GM18907 (cell line): ENCODE data around the gene S100A7A.

ENCODE experiments used
- ATAC-seq: cut with Tn5 transposase; IDR thresholded peaks from one replicate; pipeline ENCODE4 v1.9.1; 2021; ENCODE audit warnings: mild to moderate bottlenecking, moderate library complexity; ENCODE audit not compliant: unreplicated experiment

S100A7A gene

DNA sequence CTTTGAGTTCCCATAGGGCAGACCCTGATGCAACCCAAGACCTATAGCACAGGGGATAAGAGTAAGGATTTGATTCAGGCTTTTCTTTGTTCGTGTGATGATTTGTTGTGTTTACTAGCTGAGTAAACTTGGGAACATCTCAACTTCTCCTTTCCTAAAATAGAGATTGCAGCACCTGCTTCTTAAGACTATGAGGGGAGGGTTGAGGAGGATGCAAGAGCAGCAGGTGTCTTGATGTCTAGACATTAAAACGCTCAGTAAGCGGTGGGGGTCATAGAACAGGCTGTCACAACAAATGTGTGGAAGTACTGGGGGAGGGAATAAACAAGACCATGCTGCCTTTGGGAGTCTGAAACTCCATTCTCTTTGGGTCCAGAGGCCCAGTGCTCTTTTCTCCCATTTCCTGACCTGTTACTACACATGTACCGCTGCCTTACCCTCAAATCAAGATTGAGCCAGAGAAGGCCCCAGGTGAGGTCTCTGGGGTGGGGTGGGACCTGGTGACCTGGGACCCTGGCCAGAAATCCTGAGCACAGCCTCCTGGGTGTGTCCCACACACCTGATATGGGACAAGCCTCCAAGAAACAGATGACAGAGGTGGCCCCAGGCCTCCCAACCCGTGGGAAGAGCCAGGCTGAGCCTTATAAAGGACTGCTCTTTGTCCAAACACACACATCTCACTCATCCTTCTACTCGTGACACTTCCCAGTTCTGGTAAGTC lies at the start of gene S100A7A:
Gene S100A7A (plus strand): TSS at position 671 of the 721 bp plus-strand sequence. CDS start 1,563 bp downstream, outside the sequence.
- no peak for ATAC-seq

DNA sequence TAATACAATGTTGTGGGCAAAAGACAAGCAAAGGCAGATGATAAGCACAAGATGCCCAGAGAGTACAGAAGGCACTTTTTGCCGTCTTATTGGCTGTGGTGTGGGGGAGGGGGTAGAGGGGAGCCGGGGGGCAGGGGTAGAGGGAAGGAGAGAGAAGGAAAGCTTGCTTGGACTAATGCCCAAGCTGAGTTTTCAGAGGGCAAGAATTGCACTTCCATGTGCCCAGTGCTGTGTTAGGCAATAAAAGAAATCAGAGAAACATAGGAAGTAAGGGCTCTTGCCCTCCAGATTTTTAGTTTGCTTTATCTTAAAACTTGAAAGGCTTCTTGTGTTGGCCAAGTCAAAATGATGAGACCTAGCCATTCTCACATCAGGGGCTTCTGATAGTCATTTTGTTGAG lies 49.2 kb upstream of the S100A7A start:
- ATAC-seq, result no peak

DNA sequence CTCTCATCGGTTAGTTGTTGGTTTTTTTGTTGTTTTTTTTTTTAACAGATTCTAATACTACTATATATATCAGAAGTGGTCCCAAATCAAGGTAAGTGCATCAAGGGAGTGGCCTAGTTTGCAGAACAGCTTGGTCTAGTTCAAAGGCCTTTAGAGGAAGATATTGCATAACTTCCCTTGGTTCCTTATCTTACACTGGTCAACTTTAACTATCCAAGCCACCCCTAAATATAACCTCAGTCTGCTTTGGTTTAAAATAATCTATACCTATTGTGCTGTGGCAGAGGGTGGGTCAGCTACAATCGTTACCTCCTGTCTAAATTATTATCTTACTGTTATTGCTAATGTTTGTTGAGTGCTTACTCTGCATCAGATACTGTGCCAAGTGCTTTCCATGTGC lies 47.8 kb upstream of the S100A7A start:
- no peak for ATAC-seq

DNA sequence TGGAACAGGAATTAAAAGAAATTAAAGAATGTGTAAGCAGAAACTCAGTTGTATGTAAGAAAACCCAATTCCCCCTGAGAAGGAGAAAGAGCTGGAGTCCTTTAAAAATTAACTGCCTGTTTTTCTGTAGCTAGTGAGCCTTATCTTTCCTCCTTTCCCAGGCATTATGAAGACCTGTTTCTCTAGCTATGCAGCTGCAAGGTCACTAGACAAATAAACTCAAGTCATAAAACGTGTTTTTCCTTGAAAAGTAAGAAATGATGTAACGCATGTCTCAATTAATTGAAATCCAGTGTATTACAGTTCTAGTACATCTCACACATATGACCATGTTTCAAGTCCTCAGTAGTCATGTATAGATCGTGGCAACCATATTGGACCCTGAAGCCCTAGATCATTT lies 46.2 kb upstream of the S100A7A start:
- no peak for ATAC-seq

DNA sequence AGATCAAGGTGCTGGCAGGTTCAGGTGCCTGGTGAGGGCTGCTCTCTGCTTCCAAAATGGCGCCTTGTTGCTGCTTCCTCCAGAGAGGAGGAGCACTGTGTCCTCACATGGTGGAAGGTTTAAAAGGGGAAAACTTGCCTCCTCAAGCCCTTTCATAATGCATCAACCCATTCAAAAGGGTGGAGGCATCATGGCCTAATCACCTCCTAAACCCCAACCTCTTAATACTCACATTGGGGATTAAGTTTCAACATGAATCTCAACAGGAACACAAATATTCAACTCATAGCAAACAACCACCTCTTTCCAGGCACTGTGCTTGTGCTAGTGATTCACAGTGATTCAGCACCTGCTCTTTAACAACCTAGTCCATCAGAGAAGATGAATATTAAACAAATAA lies 45.1 kb upstream of the S100A7A start:
- ATAC-seq, result no peak

DNA sequence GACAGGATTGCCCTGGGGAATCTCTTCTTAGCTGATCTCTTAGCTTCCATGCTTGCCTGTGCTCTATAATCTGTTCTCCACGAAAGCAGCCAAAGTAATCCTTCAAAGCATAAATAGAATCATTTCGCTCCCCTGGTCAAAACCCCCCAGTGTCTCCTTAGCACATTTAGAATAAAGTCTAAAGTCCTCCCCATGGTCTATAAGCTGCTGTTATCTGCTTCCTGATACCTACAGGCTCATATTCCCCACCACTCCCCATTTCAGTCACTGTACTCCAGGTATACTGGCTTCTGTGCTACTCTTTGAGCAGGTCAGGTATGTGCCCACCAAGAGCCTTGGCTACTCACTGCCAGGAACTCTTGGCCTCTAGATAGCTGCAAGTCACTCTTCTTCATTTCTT lies 43.7 kb upstream of the S100A7A start:
- ATAC-seq, result no peak

DNA sequence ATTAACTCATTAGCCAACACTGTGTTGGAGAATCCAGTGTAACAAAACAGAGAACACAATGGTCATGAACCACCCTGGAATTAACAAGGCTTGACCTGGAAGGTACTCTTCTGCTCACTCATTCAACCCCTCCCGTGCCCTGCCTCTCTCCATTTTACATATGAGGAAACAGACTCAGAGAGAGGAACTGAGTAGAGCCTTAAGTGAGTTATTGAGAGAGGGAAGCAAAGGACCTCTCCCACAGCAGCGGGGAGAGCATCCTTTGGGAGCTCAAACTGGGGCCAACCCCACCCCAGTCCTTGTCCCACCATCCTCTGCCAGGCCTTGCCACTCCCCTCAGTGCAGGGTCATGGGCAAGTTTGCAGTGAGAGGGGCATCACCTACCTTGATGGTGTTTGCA lies 42.2 kb upstream of the S100A7A start:
- no peak for ATAC-seq

DNA sequence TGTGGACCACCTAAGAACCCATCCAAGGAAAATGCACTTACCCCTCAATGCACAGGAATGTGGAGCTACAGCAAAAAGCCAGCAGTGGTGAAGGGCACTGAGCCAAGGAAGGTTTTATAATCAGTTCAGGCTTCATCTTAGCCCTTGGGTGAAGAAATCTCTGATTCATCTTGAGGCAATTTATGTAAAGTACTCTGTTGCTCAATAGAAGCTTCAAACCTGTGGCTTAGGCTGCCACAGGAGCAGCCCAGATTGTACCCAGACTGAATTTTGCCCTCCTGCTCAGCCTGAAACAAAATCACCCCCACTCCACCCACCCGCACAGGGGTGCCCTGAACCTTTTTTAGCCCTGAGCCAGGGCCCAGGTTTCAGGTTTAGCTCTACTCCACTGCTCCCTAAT lies 40.8 kb upstream of the S100A7A start, which contains the start of gene S100A12:
Gene S100A12 (minus strand): TSS at position 111 of the 400 bp plus-strand sequence. CDS start 1,029 bp downstream, outside the sequence.
- no peak for ATAC-seq

DNA sequence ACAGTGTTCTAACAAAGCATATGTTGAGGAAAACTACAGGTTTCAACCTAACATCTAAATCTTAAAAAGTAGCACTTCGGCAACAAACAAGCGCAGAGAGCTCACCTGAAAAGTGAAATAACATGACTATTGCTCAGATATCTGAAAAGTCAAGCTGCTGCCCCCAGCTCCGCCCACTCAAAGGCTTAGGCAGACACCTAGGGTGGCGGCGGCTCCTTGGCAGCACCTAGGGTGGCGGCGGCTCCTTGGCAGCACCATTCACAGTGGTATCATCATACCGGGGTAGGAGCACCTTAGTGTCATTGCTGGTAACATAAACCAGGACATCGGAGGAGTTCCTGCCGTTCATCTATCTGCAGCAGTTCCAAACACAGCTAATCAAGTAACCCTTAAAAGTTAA lies 36.7 kb upstream of the S100A7A start:
- ATAC-seq, result no peak

DNA sequence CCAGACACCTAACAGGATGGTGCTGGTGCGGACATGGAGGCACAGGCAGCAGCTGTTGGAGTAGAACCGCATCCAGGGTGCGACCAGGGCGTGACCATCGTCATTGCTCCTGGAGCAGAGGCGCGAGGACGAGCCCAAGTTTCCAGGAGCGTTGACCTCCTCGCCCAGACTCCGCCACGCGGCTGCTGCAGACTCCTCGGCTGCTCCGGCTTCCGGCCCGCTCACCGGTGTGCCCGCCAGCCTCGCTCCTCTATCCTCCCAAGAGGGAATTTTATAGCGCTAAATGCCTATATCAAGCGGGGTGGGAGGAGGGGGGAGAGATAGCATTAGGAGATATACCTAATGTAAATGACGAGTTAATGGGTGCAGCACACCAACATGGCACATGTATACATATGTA lies 35.6 kb upstream of the S100A7A start:
- no peak for ATAC-seq

DNA sequence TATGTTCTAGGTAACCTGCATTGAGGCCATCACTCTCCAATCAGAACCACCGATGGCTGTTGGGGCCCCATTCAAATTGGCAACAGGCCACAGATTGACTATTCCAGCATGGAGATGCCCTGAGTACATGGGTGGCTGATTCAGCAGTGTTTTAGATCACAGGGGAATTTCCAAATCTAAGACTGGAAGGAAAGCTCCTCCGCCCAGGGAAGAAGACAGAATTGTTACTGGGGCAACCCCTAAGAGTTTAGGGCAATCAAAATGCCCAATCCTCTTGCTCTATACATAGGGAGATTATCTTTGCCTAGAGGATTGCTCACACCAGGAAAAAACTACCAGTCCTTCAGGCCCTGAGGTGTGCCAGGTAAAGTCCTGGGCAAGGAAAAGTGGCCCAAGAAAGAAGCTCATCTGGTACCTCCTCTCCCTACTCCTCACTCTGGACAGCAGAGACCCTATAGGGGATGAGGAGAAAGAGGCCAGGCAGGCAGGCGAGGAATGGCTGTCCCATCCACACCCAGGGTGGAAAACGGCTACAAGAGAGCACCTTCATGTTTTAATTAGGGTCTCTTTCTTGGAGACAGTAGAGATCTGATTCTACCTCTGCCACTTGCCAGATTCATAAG lies 31.3 kb upstream of the S100A7A start:
- no peak for ATAC-seq

DNA sequence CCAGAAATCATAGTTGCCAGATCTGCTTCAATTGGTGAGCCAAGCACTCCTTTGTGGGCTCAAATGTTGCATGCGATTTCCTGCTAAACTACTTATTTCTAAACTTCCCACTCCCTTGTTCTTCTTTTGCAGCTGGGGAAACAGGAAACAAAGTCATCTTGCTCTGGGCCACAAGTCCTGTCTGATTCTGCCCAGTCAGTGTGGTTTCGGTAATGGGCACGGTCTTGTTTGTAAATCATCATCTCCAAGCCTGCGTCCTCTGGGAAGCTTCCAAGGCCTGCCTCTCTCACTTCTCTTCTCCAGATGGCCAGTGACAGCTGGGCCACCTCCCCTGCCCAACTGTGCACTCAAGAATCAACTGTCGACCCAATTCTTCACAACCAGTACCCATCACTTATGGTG lies 29.8 kb upstream of the S100A7A start:
- no peak for ATAC-seq

DNA sequence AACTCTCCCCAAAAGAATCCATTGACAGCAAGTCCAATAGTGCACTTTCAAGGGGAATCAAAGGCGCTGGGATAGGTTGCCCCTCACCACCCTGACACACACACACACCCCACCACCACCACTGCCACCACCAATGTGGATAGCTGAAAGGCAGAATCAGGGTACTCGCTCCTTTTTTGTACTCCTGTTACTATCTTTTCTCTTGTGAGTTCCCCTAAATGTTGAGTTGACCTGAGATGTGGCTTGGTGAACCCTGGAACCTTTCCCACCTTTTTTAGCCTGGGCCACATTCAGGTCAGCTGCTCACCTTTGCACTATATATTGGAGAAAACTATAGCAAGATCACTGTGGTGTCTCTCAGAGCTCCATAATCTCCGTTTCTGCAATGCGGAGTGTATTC lies 29.3 kb upstream of the S100A7A start:
- ATAC-seq, result no peak

DNA sequence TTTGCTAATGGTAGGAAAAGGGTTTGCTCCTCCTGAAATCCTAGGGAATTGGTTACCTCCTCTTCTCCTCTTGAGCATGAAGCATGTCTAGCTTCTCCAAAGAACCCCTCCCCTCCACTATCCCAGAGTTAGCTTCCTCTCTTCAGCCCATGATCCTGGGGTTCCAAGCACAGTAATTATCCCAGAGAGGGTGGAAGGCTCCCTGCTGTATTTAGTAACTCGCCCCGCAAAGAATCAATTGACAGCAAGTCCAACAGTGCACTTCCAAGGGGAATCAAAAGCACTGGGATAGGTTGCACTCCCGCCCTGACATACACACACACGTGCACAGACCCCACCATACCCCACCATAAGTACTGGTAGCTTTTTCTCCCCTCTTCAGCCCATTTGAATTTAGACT lies 28.5 kb upstream of the S100A7A start:
- ATAC-seq, result no peak

DNA sequence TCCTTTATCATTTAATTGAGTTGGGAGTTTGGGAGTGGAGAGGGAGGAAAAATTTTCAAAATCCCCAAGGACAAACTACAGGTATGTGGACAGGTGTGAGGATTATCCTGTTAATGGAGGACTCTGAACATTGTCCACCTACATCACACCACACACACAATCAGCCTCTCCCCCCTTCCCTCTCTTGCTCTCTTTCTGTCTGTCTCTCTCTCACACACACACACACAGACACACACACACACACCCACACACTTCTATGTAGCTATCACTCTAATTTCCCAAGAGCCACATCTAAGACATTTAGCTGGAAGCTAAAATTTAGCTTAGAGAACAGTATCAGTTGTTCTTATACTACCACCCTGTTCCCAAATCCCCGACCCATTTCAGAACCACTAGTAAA lies 26.9 kb upstream of the S100A7A start:
- no peak for ATAC-seq

DNA sequence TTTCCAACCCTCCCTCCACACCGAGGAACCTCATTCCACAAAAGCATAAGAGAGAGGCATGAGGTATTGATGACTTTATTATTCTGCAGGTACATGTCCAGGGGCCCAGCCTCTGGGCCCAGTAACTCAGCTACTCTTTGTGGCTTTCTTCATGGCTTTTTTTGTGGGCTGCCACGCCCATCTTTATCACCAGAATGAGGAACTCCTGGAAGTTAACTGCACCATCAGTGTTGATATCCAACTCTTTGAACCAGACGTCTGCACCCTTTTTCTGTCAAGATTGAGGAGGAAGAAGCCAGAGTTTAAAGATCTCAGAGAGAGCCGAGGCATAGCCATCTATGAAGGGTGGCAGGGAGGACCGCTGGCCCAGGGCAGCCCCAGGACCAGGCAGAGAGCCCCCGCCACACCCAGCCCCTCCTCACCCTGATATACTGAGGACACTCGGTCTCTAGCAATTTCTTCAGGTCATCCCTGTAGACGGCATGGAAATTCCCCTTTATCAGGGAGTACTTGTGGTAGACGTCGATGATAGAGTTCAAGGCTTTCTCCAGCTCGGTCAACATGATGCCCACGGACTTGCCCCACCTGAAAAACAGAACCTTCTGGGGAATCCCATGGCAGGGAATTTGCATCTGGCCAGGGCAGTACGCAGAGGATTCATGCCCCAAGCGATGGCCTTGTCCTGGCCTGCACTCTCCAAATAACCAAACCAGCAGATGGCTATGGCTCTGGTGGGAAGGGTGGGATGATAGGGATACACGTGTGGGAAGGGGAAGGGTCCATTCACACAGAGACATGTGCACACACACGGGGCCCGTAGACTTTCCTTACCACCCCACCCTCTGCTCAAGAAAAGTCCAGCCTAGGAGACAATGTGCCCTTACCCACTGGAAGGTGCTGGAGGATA lies 26.1 kb upstream of the S100A7A start:
- ATAC-seq, result no peak

DNA sequence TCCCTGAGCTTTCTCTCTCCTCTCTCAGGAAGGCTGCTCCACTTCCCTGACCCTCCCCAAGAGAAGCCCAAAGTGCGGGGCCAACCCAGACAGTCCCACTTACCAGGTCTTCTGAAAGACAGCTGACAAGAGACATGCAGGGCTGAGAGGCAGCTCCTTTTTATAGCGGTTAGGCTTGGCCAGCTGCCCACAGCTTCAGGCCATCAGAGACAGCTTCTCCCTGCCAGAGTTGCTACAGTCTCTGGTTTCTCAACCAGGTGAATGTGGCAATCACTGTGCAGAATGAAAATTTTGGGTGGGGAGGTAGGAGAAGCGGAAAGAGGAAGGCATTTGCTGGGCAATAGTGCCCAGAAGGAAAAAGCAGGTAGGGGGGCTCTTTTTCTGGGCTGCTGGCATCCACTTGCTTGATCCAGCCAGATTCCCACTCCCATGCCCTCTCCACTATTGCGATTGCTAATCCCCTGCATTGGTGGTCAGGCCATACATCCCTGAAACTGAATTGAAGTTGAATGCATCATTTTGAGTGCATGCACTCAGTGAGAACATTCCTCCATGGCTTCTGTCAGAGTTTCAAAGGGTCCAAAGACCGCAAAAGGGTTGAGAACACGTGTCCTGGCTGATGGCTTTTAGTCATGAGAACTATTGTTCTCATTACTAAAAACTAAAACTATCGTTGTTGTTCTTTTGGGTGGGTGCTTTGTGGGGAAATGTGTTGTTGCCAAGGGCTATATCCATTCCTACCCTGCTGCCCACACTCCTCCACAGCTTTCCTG lies 25.2 kb upstream of the S100A7A start, which contains the start of gene S100A8:
Gene S100A8 (minus strand): TSS at position 136 of the 773 bp plus-strand sequence. CDS start 538 bp downstream, outside the sequence.
- no peak for ATAC-seq

DNA sequence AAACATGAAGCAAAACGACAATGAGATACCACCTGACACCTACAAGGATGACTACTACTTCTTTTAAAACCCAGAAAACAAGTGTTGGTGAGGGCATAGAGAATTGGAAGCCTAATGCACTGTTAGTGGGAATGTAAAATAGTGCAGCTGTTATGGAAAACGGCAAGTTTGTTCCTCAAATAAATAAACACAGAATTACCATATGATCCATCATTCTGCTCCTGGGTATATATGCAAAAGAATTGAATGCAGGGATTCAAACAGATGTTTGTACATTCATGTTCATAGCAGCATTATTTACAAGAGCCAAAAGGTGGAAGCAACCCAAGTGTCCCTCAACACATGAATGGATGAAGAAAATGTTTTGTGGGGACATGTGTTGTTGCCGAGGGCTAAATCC lies 24.1 kb upstream of the S100A7A start:
- no peak for ATAC-seq

DNA sequence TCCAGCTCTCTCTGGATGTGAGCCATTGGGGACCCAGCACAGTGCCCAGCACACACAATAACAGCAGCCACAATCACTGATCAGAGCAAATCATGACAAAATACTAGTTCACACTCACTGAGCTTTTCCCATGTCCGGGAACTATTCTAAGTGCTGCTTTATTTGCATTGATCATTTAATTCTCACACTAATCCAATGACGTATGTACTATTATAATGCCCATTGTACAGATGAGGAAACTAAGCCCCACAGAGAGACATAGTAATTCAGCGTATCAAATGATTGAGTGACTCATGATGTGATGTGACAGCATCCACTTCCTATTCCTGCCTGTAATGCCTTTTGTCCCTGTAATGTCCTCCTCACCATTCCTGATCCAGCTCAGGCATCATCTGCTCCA lies 23.5 kb upstream of the S100A7A start:
- no peak for ATAC-seq

DNA sequence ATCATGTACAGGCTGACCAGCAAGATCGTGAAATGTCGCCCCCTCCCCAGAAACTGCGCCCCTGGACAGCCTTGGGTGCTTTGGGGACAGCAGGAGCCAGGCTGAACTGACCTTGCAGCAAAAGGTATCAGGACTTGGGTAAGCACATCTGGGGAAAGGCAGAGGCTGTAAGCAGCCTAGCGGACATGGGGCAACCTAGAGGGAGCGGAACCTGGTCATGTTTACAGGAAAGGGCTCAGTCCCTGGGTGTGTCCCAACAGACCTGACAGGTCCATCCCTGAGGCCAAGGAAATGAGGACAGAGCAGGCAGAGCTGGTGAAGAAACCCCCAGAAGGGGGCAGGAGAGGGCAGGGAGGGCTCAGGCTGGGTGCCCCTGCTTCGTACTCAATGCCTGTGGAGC lies 22.4 kb upstream of the S100A7A start:
- no peak for ATAC-seq

DNA sequence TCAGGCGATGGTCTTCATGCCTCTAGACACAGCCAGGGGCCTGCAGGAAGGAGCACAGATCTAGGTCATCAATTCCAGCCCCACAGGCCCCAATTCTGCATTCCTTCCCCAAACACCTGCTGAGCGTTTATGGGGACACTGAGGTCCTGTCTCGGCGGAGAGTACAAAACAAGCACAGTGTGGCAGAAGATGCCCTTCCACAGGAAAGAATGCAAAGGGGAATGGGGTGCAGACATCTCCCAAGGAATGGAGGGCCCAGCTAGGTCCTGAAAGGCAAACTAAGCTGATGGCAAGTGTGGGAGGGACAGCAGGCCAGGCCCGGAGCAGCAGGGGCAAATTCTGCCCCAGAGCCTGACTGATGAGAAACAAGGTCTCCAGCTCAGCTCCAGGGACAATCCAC lies 21.9 kb upstream of the S100A7A start:
- ATAC-seq, result no peak
